ENCODE measurements around the gene UMODL1.

DNA sequence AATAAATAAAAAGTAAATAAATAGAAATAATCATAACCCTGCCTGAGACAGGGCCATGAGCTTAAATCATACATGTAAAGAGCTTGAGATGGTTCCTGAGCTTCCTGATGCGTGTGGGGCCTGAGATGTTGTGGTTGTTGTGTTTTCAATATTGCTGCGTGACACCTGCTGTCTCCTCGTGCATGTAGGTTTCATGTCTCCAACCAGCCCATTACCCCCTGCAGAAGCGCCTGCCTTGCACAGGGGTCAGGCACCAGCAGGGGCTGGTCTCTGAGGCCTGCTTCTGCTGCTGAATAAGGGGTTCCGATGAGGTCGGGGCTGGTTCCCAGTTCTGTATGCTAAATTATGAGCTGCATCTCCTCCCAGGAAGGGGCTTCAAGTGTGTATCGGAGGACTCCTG is 15.9 kb downstream of the UMODL1 start:
- TF ChIP-seq, protein P1, sequence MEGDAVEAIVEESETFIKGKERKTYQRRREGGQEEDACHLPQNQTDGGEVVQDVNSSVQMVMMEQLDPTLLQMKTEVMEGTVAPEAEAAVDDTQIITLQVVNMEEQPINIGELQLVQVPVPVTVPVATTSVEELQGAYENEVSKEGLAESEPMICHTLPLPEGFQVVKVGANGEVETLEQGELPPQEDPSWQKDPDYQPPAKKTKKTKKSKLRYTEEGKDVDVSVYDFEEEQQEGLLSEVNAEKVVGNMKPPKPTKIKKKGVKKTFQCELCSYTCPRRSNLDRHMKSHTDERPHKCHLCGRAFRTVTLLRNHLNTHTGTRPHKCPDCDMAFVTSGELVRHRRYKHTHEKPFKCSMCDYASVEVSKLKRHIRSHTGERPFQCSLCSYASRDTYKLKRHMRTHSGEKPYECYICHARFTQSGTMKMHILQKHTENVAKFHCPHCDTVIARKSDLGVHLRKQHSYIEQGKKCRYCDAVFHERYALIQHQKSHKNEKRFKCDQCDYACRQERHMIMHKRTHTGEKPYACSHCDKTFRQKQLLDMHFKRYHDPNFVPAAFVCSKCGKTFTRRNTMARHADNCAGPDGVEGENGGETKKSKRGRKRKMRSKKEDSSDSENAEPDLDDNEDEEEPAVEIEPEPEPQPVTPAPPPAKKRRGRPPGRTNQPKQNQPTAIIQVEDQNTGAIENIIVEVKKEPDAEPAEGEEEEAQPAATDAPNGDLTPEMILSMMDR (IDR thresholded peaks at IDR 0.05): no peak
- TF ChIP-seq POLR2A (IDR thresholded peaks at IDR 0.05): no peak
